ENCODE data around the gene WWOX. TPM values are rescaled to one million over a fixed set of nuclear protein-coding genes. Genes with fewer than 3 reads are reported as not detected.

WWOX gene
- polyA plus RNA-seq, 1 donor (not counting 4 experiments of a cell fraction or from before 2014, with no cell fraction given): 5.1 TPM

DNA sequence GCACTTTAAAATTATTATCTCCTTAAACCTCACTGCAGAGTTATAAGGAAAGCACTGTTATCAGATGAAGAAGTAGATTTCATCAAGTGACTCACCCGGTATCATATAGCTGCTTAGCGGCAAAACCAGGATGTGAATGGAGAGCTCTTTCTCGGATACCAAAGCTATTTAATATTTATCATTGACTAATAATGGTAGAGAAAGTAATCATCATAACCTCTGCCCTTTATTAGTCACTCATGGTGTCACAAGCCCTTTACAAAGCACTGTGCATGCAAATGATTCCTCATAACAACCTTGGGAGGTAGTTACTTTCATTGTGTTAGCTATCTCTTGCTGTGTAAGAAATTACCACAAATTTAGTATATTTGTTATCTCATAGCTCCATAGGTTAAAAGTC, 908.2 kb downstream of the WWOX start:
- dilution Hi-C loops (cut with MboI; ENCODE audit: extremely low pct_ligation_motif_present, low sequenced_read_pairs): no loop called here
- no peaks in the 10 kb centered on the region for H3K79me2 ChIP-seq (ENCODE audit: control insufficient read depth, insufficient read depth, low read length)
- H3K4me1 ChIP-seq (ENCODE audit: control insufficient read depth, extremely low read depth, insufficient read depth, low read length): peaks cover 24% of the 10 kb centered on the region
- no peaks in the 10 kb centered on the region for H3K9me3 ChIP-seq (ENCODE audit: control insufficient read depth, low read depth, low read length)
- H2AFZ ChIP-seq (ENCODE audit: control insufficient read depth, low read length): no peak overlapping the region
- H3K27ac ChIP-seq (ENCODE audit: control insufficient read depth, insufficient read depth, low read length): peak overlapping the region; percentile 83
- no peak overlapping the region for H3K4me2 ChIP-seq (ENCODE audit: control insufficient read depth, extremely low read depth, insufficient read depth, low read depth, low read length)
- peak overlapping the region; percentile 40 for H3K9ac ChIP-seq (ENCODE audit: control insufficient read depth, extremely low read depth, insufficient read depth, low read length)
- TF ChIP-seq CTCF (optimal IDR thresholded peaks at IDR 0.05 in 1 of 3, IDR thresholded peaks at IDR 0.05 in 1 of 3, conservative IDR thresholded peaks at IDR 0.05 in 1 of 3; ENCODE audit: extremely low read depth in 1 of 3, insufficient read depth in 2 of 3, low read length in 3 of 3): no peak
- TF ChIP-seq EZH2 (IDR thresholded peaks at IDR 0.05; ENCODE audit: low read length): no peak
- H3K4me3 ChIP-seq (ENCODE audit: control insufficient read depth in 2 of 3, extremely low read depth in 1 of 3, insufficient read depth in 2 of 3, low read depth in 1 of 3, low read length in 3 of 3): no peak overlapping the region
- H4K20me1 ChIP-seq (ENCODE audit: control insufficient read depth, extremely low read depth, insufficient read depth, low read length): no peaks in the 10 kb centered on the region
- no peaks in the 10 kb centered on the region for H3K27me3 ChIP-seq (ENCODE audit: control insufficient read depth, extremely low read depth, insufficient read depth, low read length)
- no peak for DNase-seq (ENCODE audit: low read depth, low spot score)
- FAIRE-seq: no peak
- H3K36me3 ChIP-seq (ENCODE audit: control insufficient read depth in 2 of 2, extremely low read depth in 1 of 2, insufficient read depth in 2 of 2, low read length in 2 of 2): no peaks in the 10 kb centered on the region
- no peaks in the 10 kb centered on the region for H3K9me1 ChIP-seq (ENCODE audit: control insufficient read depth, extremely low read depth, insufficient read depth, low read length)

DNA sequence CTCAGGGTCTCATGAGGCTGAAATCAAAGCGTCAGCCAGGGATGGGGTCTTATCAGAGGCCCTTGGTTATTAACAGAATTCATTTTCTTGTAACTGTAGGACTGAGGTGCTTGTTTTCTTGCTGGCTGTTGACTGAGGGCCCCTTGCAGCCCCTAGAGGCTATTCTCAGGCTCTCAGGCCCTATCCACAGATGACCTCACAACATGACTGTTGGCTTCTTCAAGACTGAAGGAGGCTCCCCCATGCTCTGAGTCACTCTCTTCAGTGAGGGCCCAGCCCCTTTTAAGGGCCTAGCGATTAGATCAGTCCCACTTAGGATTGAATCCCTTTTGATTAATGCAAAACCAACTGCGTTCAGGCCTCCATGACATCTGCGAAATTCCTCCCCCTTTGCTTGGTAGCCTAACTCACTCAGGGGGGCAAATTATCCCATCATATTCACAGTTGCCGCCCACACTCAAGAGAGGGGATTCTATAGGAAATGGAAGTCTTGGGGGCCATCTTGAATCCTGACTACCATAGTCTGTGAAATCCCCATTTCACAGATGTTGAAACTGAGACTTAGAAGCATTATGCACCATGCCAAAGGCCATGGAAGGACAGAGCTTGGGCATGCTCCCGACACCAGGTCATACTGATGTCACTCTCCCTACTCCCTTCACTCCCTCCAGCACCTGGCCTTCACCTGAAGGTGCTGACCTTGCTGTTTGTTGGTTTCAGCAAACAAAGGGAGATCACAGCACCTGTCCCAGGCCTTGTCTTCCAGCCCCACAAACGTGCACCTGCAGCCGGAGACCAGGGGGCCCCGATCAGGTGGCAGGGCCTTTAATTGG, 908.8 kb downstream of the WWOX start:
- H3K27ac ChIP-seq (ENCODE audit: control insufficient read depth, insufficient read depth, low read length): peak overlapping the region; percentile 83
- FAIRE-seq: no peak

More for the DNA sequence above, 908.8 kb downstream of the WWOX start:
- H3K9me3 ChIP-seq (ENCODE audit: control insufficient read depth, low read depth, low read length): no peaks in the 10 kb centered on the region
- H3K79me2 ChIP-seq (ENCODE audit: control insufficient read depth, insufficient read depth, low read length): no peaks in the 10 kb centered on the region
- no peak for DNase-seq (ENCODE audit: low read depth, low spot score)
- no peaks in the 10 kb centered on the region for H3K9me1 ChIP-seq (ENCODE audit: control insufficient read depth, extremely low read depth, insufficient read depth, low read length)
- TF ChIP-seq CTCF (optimal IDR thresholded peaks at IDR 0.05 in 1 of 3, IDR thresholded peaks at IDR 0.05 in 1 of 3, conservative IDR thresholded peaks at IDR 0.05 in 1 of 3; ENCODE audit: extremely low read depth in 1 of 3, insufficient read depth in 2 of 3, low read length in 3 of 3) (peak in 1 of 3 experiments; percentile 23), EZH2 (IDR thresholded peaks at IDR 0.05; ENCODE audit: low read length) (no peak)
- dilution Hi-C loops (cut with MboI; ENCODE audit: extremely low pct_ligation_motif_present, low sequenced_read_pairs): no loop called here
- H3K36me3 ChIP-seq (ENCODE audit: control insufficient read depth in 2 of 2, extremely low read depth in 1 of 2, insufficient read depth in 2 of 2, low read length in 2 of 2): no peaks in the 10 kb centered on the region
- no peak overlapping the region for H2AFZ ChIP-seq (ENCODE audit: control insufficient read depth, low read length)
- H3K4me2 ChIP-seq (ENCODE audit: control insufficient read depth, extremely low read depth, insufficient read depth, low read depth, low read length): peak overlapping the region; percentile 49
- peak overlapping the region; percentile 40 for H3K9ac ChIP-seq (ENCODE audit: control insufficient read depth, extremely low read depth, insufficient read depth, low read length)
- no peaks in the 10 kb centered on the region for H4K20me1 ChIP-seq (ENCODE audit: control insufficient read depth, extremely low read depth, insufficient read depth, low read length)
- no peaks in the 10 kb centered on the region for H3K27me3 ChIP-seq (ENCODE audit: control insufficient read depth, extremely low read depth, insufficient read depth, low read length)
- peaks cover 30% of the 10 kb centered on the region for H3K4me1 ChIP-seq (ENCODE audit: control insufficient read depth, extremely low read depth, insufficient read depth, low read length)
- H3K4me3 ChIP-seq (ENCODE audit: control insufficient read depth in 2 of 3, extremely low read depth in 1 of 3, insufficient read depth in 2 of 3, low read depth in 1 of 3, low read length in 3 of 3): no peak overlapping the region

Measured in keratinocyte (primary cell).